ENCODE data around the gene KRTAP10-3. TPM values are rescaled to one million over a fixed set of nuclear protein-coding genes. Genes with fewer than 3 reads are reported as not detected.

KRTAP10-3 gene
- total RNA-seq, 1 experiment from 2014 or later: not detected

GRCh38 chr21:44552681-44553080 lies 5.9 kb downstream of the KRTAP10-3 start:
- Histone ChIP-seq H3K36me3 (ENCODE audit: control insufficient read depth in 1 of 2, insufficient read depth in 2 of 2, low read length in 2 of 2) (no peaks in the 10 kb centered on the region), H3K9ac (ENCODE audit: low read length) (no peak overlapping the region), H3K9me3 (ENCODE audit: control insufficient read depth in 1 of 2, insufficient read depth in 1 of 2, low read depth in 1 of 2, low read length in 2 of 2) (no peaks in the 10 kb centered on the region), H3K9me2 (ENCODE audit: insufficient read depth) (no peaks in the 10 kb centered on the region), H3K27me3 (ENCODE audit: insufficient read depth, low read length) (no peaks in the 10 kb centered on the region), H3K4me1 (ENCODE audit: control insufficient read depth in 1 of 2, insufficient read depth in 2 of 2, low read length in 2 of 2) (no peaks in the 10 kb centered on the region), H4K20me1 (ENCODE audit: insufficient read depth) (no peaks in the 10 kb centered on the region), H3K4me3 (replicated peaks in 1 of 2; ENCODE audit: low read depth in 1 of 2, low read length in 2 of 2) (no peak overlapping the region), H3K4me2 (ENCODE audit: low read length) (no peak overlapping the region), H3K79me2 (ENCODE audit: insufficient read depth, low read length) (no peaks in the 10 kb centered on the region), H3K27ac (ENCODE audit: low read depth, low read length) (no peak overlapping the region), H2AFZ (ENCODE audit: low read depth, low read length, poor library complexity, severe bottlenecking) (no peak overlapping the region)
- TF ChIP-seq TCF7L2 (IDR thresholded peaks at IDR 0.05; ENCODE audit: borderline replicate concordance, extremely low read depth, insufficient read depth, insufficient read length) (no peak), JUND (IDR thresholded peaks at IDR 0.05) (no peak), POLR2AphosphoS5 (IDR thresholded peaks at IDR 0.05; ENCODE audit: low read depth, low read length) (no peak), REST (IDR thresholded peaks at IDR 0.05; ENCODE audit: low read depth) (no peak)
- no peak for DNase-seq (ENCODE audit: low read depth, low spot score)
- BruUV-seq (replicated peaks): no TSS peak
- ChIA-PET POLR2A (no interaction called here), RAD21 (ENCODE audit: low non-redundant PET in 1 of 2, low total read pairs in 2 of 2, uncharacterized antibody in 2 of 2, unreplicated experiment in 2 of 2) (no interaction called here), CTCF (no interaction called here)
- ATAC-seq: no peak
- intact Hi-C loops (cut with micrococcal nuclease): no loop called here

DNA sequence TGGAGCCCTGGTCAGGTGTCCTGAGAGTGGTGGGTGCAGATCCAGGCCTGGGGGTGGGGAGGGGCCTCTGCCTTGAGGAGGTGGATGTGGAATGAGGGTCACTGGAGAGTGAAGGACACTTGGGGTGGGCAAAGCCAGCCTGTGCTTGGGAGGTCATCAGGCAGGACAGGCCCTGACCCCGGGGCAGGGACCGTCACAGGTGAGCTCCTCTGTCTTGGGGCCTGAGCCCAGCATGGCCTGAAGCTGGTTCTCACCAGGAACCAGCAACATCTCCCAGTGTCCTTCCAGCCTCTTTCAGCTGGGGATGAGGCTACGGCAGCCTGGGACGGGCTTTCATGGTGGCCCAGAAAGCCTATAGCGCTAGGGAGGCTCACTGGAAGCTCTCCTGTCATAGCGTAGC lies 6.5 kb downstream of the KRTAP10-3 start:
- no TSS peak for BruUV-seq (replicated peaks)
- no peaks in the 10 kb centered on the region for H3K9me2 ChIP-seq (ENCODE audit: insufficient read depth)
- H2AFZ ChIP-seq (ENCODE audit: low read depth, low read length, poor library complexity, severe bottlenecking): no peak overlapping the region
- H3K4me1 ChIP-seq (ENCODE audit: control insufficient read depth in 1 of 2, insufficient read depth in 2 of 2, low read length in 2 of 2): no peaks in the 10 kb centered on the region
- DNase-seq (ENCODE audit: low read depth, low spot score) (no peak), ATAC-seq (no peak)
- ChIA-PET CTCF (no interaction called here), RAD21 (ENCODE audit: low non-redundant PET in 1 of 2, low total read pairs in 2 of 2, uncharacterized antibody in 2 of 2, unreplicated experiment in 2 of 2) (no interaction called here), POLR2A (interaction anchor here (0.6 kb wide), 1 partner anchor 232 kb away, joined by 4 read pairs; no protein-coding TSS in a partner anchor)
- H3K9me3 ChIP-seq (ENCODE audit: control insufficient read depth in 1 of 2, insufficient read depth in 1 of 2, low read depth in 1 of 2, low read length in 2 of 2): no peaks in the 10 kb centered on the region
- H4K20me1 ChIP-seq (ENCODE audit: insufficient read depth): no peaks in the 10 kb centered on the region
- intact Hi-C loops (cut with micrococcal nuclease): no loop called here
- no peaks in the 10 kb centered on the region for H3K27me3 ChIP-seq (ENCODE audit: insufficient read depth, low read length)
- no peaks in the 10 kb centered on the region for H3K36me3 ChIP-seq (ENCODE audit: control insufficient read depth in 1 of 2, insufficient read depth in 2 of 2, low read length in 2 of 2)
- no peak overlapping the region for H3K4me2 ChIP-seq (ENCODE audit: low read length)
- H3K27ac ChIP-seq (ENCODE audit: low read depth, low read length): no peak overlapping the region
- no peaks in the 10 kb centered on the region for H3K79me2 ChIP-seq (ENCODE audit: insufficient read depth, low read length)
- H3K9ac ChIP-seq (ENCODE audit: low read length): no peak overlapping the region
- no peak overlapping the region for H3K4me3 ChIP-seq (replicated peaks in 1 of 2; ENCODE audit: low read depth in 1 of 2, low read length in 2 of 2)
- TF ChIP-seq SP1 (IDR thresholded peaks at IDR 0.05; ENCODE audit: low read depth): no peak
- TF ChIP-seq SIN3A (IDR thresholded peaks at IDR 0.05; ENCODE audit: low read depth): no peak
- no peak for TF ChIP-seq RAD21 (IDR thresholded peaks at IDR 0.05; ENCODE audit: low read depth)
- TF ChIP-seq ZNF274 (IDR thresholded peaks at IDR 0.05; ENCODE audit: low read depth, low read length): no peak
- TF ChIP-seq EGR1 (IDR thresholded peaks at IDR 0.05; ENCODE audit: low read depth): no peak
- TF ChIP-seq, protein P1, sequence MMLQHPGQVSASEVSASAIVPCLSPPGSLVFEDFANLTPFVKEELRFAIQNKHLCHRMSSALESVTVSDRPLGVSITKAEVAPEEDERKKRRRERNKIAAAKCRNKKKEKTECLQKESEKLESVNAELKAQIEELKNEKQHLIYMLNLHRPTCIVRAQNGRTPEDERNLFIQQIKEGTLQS (IDR thresholded peaks at IDR 0.05): no peak
- TF ChIP-seq EZH2 (IDR thresholded peaks at IDR 0.05): no peak
- TF ChIP-seq JUND (IDR thresholded peaks at IDR 0.05): no peak
- TF ChIP-seq YY1 (IDR thresholded peaks at IDR 0.05; ENCODE audit: extremely low read depth, insufficient replicate concordance, low read depth, low read length): no peak
